HL-60/S4 (cell line): Measurements from ENCODE around the gene ZNF697.
"Not testable (repeated sequence)": the region's sequence is repeated elsewhere in the genome, so short reads cannot be mapped to it uniquely, and the experiment has no call there.

Source experiments
- in situ Hi-C: fragments of 300-500 bp; cut with MboI; formaldehyde crosslinking; loops from 2 replicates; pipeline ENCODE4 v1.14.3; 2022; ENCODE audit warnings: low sequenced_read_pairs

The ZNF697 gene

DNA sequence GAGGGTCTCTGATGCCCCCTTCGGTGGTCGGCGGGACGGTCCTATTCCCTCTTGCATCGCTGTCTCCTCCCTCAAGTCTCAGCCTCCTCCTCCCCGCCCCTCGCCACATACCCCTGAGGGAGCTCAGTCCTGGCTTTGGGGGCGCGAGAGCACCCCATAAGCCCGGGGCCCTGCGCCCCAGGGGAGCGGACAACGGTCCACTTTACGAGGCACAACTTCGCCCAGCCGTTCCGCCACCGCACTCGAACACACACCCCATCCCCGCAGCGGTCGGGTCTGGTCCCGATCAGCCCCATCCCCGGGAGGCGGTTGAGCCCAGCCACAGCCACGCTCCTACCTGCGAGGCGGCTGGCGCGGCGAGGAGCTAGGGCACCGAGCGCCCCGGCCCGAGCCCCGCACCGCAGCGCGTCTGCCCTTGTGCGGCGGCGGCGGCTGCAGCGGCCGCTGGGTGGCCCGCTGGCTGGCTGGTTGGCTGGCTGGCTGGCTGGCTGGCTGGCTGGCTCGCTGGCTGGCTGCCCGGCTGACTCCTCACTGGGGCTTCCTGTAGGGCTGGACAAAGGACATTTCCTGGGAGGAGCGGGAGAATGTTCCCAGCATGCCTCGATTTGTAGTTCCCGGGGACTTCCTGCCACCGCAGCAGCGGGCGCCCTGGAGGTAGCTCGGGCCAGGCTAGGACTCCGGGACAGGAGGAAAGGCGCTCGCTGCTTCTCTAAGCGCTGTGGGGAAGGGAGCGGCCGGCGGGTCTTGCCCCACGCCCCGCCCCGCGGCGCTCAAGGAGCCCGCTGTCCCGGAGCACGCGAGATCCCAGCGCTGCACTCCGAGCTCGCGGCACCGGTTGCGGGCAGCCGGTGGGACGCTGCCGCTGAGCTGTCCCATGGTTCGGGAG, at the start of gene ZNF697:
TSS of gene ZNF697 (minus strand) at position 533 of the 886 bp plus-strand sequence. CDS start 22,166 bp downstream, outside the sequence.
- in situ Hi-C loops = no loop called here

DNA sequence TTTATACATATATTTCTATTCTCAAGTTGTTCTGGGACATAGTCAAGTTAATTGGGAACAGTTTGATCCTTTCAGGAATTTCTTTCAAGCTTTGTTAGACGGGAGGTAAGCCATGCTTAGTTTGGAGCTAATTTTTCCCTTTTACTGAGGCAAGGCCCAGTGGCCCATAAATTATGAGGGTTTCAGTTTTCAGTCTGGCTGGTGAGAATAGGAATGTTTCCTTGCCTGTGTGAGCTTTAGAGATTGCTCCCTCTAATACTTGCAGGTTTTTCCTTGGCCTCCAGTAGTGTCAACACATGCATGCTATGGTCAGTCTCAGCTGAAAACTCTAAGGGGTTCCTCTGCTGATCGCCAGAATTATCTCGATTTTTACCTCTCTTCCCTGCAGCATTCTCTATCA, 49.5 kb upstream of the ZNF697 start:
- in situ Hi-C loops = no loop called here

DNA sequence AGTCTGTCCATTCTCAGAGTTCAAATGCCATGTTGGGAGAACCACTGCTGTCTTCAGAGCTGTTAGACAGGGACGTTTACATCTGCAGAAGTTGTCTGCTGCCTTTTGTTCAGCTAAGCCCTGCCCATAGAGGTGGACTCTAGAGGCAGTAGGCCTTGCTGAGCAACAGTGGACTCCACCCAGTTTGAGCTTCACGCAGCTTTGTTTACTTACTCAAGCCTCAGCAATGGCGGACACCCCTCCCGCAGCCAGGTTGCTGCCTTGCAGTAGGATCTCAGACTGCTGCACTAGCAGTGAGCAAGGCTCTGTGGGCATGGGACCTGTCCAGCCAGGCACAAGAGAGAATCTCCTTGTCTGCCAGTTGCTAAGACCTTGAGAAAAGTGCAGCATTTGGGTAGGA, 48.8 kb upstream of the ZNF697 start:
- in situ Hi-C loops = not testable (repeated sequence)

DNA sequence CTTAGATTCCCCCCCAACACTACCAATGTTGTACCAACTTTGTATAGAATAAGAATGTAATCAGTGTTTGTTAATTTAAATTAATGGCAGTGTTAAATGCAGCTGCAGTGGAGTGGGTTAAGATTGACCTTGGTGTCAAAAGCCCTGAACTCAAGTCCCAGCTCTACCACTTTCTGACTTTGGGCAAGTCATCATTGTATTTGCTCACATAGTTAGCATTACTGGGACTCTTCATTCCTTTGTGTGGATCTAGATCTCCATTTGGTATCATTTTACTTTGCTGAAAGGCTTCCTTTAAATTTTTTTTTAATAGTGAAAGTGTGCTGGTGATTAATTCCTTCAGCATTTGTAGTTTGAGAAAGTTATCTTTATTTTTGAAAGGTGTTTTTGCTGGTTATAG, 41.4 kb upstream of the ZNF697 start:
- in situ Hi-C loops = no loop called here

DNA sequence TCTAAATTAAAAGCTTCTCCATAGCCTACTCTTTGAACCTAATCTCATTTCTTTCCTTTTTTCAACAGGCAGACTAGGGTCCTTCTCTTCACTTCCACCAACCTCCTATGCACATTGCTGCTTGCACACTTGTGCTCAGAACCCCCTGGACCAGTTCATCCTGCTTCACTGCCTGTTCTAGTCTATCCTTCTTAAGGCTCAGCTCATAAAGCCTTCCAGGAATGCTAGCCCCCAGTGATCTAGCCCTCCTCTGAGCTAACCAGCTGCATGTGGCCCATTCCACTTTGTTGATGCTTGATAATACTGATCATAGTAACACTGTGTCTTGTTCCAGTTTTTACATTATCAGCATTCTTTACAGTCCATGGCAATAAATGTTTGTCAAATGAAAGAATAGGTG, 40.7 kb upstream of the ZNF697 start:
- in situ Hi-C loops = no loop called here

DNA sequence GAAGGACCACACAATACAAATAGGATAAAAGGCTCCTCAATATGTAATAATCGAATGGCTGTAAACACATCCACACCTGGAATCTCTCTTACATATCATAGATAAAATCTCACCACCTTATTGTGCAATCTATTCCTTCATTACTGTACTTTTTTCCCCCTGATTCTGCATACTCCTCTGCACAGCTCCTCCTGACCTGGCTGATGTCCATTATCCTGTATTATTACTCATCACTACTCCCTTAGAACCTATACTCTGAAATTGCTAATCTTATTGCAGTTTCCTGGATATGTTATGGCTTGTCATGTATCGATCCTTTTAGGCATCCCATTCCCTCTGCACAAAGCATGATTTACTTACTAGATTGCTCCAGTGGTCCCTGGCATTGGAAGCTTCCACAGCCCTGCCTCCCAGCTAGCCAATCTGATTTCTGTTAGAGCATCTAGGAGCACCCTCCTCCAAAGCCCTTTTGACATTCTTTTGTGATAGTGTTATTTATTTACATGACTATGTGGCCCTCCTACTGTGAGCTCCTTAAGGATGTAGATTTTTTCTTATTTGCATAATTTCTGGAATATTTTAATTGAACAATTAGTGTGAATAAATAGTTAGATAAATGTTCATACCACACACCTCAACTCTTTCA, 39.5 kb upstream of the ZNF697 start:
- in situ Hi-C loops = no loop called here

DNA sequence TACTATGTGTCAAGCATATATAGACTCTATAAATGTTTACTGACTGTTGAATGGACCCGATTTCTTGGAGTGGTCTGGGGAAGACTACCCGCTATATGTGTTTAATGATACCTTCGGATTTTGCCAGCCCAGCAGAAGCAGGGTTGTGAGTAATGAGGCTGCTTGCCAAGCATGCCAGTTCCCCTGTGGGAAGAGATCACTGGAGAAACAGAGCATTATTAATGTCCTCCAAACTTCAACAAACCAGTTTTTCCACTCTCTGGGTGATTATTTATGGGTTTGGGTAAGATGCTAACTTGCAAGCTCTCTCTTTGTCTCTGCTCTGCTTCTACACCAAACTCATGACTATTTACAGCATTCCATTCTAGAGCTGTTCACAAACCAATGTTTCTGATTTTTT, 38.6 kb upstream of the ZNF697 start:
- in situ Hi-C loops = no loop called here

DNA sequence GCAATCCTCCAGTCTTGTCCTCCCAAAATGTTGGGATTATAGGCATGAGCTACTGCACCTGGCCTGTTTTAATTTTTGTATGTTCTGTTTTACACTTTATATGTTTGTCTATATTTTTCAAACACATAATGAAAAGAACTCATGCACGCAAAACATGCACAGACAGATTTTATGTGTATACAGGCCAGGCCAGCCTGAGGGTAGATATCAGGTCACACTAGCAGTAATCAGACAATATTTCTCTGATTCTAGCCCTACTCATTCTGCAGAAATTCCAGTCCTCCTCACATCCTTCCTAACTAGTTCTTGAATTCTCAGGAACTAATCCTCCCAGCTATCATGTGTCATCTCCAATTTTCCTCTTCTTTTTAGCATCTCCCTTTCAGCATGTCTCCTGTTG, 35.8 kb upstream of the ZNF697 start:
- in situ Hi-C loops = no loop called here

DNA sequence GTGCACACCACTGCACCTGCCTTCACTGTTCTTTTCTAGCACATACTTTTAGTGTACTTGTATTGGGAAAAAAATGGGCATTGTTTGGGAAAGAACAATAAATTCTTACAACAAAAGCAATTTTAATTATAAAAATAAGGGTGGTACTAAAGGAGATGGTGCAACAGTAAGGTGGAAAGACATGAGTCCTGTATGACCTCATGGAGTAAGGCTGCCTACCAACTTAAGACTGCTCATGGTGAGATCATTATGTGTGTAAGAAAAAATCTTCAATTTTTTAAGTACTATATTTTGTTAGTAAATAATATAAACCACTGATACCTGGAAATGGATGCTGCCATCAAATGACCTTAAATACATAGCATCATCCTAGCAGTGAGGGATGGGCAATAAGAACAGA, 34.1 kb upstream of the ZNF697 start:
- in situ Hi-C loops = no loop called here

DNA sequence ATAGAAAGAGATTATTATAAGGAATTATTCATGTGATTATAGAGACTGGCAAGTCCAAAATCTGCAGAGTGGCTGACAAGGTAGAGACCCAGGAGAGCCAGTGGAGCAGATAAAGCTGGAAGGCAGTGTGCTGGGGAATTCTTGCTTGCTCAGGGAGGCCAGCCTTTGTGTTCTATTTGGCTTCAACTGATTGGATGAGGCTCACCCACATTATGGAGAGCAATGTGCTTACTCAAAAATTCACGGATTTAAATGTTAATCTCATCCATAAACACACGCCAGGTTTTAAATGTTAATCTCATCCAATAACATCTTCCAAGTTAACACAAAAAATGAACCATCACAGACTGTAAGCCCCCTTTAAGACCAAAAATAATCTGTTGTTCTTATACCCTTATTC, 33.5 kb upstream of the ZNF697 start:
- in situ Hi-C loops = no loop called here

DNA sequence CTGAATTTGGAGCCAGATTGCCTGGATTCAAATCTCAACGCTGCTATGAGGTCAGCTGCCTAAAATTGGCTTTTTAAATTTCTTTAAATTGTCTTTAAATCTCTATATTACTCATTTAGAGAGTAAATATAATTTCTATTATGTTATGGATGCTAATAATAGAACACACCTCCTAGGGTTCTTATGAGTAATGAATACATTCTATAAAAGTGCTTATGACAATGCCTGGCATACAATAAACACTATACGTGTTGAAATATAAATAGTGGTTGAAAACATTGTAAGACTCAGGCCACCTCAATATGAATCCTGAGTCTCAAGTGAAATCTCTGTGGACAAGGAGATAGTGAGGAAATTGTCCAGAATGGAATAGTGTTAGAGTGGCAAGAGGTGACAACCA, 32.7 kb upstream of the ZNF697 start:
- in situ Hi-C loops = no loop called here

DNA sequence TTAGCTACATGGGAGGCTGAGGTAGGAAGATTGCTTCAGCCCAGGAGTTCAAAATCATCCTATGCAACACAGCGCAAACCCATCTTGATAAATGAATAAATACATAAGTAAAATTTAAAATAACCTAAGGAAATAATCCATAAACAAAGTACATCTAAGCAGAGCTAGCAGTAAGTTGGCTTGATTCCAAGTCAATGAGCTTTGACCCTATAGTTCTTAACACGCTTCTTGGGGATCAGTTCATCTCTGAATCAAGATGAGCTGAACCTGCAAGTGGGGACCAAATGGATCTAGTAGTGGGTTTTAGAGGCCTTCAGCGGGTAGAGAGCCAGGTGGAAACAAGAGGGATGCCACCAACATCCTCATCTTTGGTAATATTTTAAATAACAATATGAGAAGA, 32.1 kb upstream of the ZNF697 start:
- in situ Hi-C loops = no loop called here

DNA sequence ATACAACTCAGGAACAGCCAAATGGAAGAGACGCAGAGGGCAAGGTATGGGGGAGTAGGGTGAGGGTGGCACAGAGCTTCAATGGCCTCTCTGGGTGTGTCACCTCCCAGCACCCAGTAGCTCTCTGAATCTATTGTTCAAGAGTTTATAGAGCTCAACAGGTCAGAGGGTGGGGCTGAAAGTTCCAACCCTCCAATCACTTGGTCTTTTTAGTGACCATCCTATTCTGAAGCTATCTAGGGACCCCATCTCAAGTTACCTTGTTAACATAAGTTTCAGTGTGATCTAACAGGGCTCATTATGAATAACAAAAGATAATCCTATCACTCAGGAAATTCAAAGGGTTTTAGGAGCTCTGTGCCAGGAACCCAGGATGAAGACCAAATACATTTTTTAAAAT, 31.2 kb upstream of the ZNF697 start:
- in situ Hi-C loops = loop anchor here (10.0 kb wide), 1 partner anchor 64 kb away; no protein-coding TSS in a partner anchor

DNA sequence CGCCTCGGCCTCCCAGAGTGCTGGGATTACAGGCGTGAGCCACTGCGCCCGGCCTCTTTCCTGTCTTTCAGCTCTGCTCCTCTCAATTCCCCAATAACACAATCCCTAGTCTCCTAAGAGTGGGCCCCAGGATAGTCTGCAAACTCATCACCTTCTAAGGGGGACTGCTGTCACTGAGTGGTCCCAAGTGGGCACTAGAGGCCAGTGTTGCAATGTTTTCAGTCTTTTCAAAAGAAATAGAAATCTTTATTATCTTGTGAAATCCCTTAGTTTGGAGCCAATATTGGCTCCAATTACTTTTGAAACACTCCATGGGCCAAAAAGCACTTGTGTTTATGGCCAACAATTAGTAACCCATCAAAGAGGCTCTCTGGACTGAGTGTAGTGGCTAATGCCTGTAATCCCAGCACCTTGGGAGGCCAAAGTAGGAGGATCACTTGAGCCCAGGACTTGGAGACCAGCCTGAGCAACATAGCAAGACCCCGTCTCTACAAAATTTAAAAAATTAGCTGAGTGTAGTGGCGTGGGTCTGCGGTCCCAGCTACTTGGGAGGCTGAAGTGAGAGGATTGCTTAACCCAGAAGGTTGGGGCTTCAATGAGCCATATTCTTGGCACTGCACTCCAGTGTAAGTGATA, 28.6 kb upstream of the ZNF697 start:
- in situ Hi-C loops = loop anchor here (10.0 kb wide), 1 partner anchor 62 kb away; no protein-coding TSS in a partner anchor

DNA sequence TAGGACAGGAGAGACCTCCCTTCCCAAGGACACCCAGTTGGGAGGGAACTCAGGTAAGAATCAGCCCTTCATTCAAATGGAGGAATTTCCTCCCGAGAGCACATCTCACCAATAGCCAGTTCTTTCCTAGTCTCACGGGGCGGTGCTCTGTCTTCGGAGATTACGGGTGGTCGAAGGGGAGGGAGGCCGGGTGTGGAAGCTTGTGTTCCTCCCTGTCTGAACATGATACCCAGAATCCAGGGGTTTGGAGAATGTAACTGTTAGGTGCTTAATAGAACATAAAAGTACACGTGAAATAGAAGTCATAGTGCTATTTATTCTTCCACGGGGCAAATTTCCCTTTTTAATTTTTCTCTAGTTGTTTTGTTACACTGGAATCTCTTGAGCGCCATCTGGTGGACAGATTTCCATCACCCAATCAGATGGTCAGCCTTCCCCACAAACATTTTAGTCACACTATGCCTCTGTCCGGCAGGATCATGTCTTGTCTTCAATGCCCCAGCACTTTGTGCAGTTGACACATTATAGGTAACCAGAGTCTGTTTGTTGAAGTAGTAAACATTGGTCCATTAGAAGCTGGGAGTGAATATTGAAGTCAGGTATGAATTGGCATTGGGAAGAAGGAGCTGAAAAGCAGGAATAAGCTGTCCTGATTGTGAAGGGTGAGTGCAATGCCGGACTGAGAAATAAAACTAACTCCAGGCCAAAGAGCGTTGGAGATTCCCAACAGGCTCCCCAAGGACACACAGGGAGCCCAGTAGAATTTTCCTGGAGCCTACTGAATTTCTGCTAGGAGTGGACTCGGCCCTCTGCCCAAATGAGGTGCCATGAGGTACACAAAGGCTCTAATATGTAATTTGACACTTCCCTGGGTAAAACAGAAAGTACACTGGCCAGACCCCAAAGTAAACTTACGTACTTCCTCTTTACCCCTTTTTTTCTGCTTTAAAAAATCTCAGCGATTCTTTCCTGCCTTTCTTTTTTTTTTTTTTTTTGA, 27.6 kb upstream of the ZNF697 start:
- in situ Hi-C loops = loop anchor here (10.0 kb wide), 1 partner anchor 61 kb away; no protein-coding TSS in a partner anchor

DNA sequence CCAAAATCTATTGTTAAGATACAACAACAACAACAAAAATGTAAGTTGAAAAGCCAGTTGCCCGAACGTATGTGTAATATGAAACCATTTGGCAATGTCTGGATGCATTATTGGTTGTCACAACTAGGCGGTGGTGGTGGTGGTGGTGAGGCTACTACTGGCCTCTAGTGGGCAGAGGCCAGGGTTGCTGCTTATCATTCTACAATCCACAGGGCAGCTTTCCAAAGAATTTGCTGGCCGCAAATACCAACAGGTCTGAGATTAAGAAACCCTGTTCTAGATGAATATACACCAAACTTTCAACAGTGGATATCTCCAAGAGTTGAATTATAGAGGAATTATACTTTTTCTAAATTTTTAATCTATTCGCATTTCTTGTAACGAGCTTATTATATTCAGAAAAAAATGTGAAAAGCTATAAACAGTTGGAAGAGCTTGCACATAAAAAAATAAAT, 26.8 kb upstream of the ZNF697 start:
- in situ Hi-C loops = loop anchor here (10.0 kb wide), 1 partner anchor 60 kb away; no protein-coding TSS in a partner anchor

DNA sequence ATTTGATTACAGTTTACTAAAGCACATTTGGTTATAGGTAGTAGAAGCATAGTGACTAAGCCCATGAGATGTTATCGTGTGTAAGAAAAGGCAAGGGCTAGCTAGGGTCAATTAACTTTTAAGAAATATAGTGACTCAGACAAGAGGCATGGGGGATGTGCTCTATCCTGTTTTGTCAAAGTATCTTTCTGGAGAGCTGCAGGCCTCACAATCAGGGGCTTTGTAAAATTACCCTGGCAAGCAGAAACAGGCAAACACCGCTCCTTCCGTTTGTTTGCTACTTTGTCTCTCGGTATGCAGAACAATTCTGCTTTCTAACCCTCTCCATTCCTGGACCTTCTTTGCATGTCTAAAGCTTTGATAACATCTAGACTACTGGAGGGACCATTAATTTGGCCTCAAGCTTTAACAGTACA, 26.1 kb upstream of the ZNF697 start:
- in situ Hi-C loops = loop anchor here (10.0 kb wide), 1 partner anchor 59 kb away; no protein-coding TSS in a partner anchor

DNA sequence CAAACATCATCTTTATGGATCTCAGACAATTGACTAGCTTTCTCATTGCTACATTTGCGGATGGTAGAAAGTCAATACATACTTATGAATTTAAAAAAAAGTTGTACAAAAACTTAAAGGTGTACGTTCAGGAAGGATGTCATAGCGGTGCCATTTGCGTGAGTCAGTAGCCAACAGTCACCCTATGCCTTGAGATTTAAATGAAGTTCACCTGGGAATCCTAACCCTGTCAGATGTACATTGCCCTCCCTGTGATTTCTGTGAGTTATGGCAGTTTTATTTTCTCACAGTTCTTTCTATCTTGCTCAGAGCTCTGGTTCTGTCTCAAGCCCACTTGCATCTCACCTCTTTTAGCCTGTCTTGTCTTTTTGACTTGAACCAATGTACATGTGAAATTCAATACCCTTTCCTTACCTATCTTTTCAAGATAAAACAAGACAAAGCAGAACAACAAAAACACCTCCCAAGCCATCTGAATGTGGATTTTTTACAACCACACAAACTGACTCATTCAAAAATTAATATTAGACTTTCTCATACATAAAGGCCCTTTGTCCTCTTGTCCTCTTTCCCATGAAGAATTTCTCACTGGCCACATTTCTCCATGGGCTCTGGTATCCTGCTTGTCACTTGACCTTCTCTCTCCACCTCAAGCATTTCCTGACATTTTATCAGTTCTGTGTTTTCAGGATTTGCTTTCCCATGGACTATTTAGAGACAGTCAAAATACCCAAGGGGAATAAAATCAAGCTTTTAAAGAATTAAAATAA, 25.3 kb upstream of the ZNF697 start:
- in situ Hi-C loops = loop anchor here (10.0 kb wide), 1 partner anchor 59 kb away; no protein-coding TSS in a partner anchor

DNA sequence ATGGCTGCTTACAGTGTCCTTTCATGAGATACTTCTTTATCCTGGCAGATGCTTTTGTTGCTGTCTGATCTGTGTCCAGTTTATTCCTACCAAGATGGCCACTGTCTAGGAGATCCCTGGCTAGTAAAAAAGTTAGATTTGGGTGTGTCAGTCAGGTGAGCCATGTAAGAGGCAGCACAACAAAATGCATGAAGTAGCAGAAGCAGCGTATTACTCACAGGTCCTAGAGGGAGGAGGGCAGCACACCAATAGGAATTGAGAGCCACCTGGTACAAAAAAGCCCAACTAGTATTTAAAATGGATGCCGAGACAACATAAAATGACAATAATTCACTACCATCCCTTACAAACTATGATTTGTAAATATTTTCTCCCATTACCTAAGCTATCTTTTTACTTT, 22.8 kb upstream of the ZNF697 start:
- in situ Hi-C loops = loop anchor here (10.0 kb wide), 1 partner anchor 56 kb away; no protein-coding TSS in a partner anchor
